Globus pallidus (tissue), 1 donor: ENCODE results near the gene PCDHGA12.
A peak's percentile ranks its signal among the peaks of the same experiment; 100 is the strongest.
"Not testable (repeated sequence)": the region's sequence is repeated elsewhere in the genome, so short reads cannot be mapped to it uniquely, and the experiment has no call there.

Source experiments
- DNase-seq: peaks from one replicate; pipeline ENCODE4 v3.0.0-alpha.2; 2015; ENCODE audit warnings: low spot score

PCDHGA12 gene

GRCh38 chr5:141407790-141408505, 22.4 kb upstream of the PCDHGA12 start, which contains the start of gene PCDHGB6:
Gene PCDHGB6, plus strand, starts transcription at chr5:141408021. Its CDS starts 182 bp downstream, at chr5:141408203.
- DNase-seq = not testable (repeated sequence)

- no peak for DNase-seq
Observed at GRCh38 chr5:141409598-141410306, 20.6 kb upstream of the PCDHGA12 start.

- DNase-seq = no peak
Observed at GRCh38 chr5:141411575-141411974, 18.7 kb upstream of the PCDHGA12 start.

GRCh38 chr5:141412854-141413539, 17.3 kb upstream of the PCDHGA12 start, which contains the start of gene PCDHGA10:
Gene PCDHGA10, plus strand, starts transcription at chr5:141412987. Its CDS starts 189 bp downstream, at chr5:141413176.
- peak; percentile 17 for DNase-seq

GRCh38 chr5:141413540-141414069, 16.7 kb upstream of the PCDHGA12 start:
- no peak for DNase-seq

GRCh38 chr5:141414548-141415274, 15.6 kb upstream of the PCDHGA12 start:
- not testable (repeated sequence) for DNase-seq

GRCh38 chr5:141415275-141415618, 15.1 kb upstream of the PCDHGA12 start:
- not testable (repeated sequence) for DNase-seq

GRCh38 chr5:141417494-141418172, 12.7 kb upstream of the PCDHGA12 start, which contains the start of gene PCDHGB7:
Gene PCDHGB7, plus strand, starts transcription at chr5:141417677. Its CDS starts 183 bp downstream, at chr5:141417860.
- peak; percentile 41 for DNase-seq

- DNase-seq = no peak
Observed at GRCh38 chr5:141419074-141419880, 11.0 kb upstream of the PCDHGA12 start.

- no peak for DNase-seq
Observed at GRCh38 chr5:141420855-141421488, 9.3 kb upstream of the PCDHGA12 start, which contains the start of gene PCDHGA11. Gene PCDHGA11, plus strand, starts transcription at chr5:141421051. Its CDS starts 177 bp downstream, at chr5:141421228.

GRCh38 chr5:141421489-141421855, 8.8 kb upstream of the PCDHGA12 start:
- DNase-seq = no peak

- DNase-seq = no peak
Observed at GRCh38 chr5:141422742-141423291, 7.5 kb upstream of the PCDHGA12 start.

GRCh38 chr5:141427783-141428426, 2.4 kb upstream of the PCDHGA12 start:
- DNase-seq = no peak

GRCh38 chr5:141431286-141431685, 979 bp downstream of the PCDHGA12 start:
- DNase-seq = no peak

GRCh38 chr5:141432308-141432707, 2.0 kb downstream of the PCDHGA12 start:
- DNase-seq = not testable (repeated sequence)

GRCh38 chr5:141432726-141433125, 2.4 kb downstream of the PCDHGA12 start:
- not testable (repeated sequence) for DNase-seq

GRCh38 chr5:141434006-141434405, 3.7 kb downstream of the PCDHGA12 start:
- DNase-seq = no peak

GRCh38 chr5:141437221-141437620, 6.9 kb downstream of the PCDHGA12 start:
- no peak for DNase-seq
